ENCODE data around the gene WDR62. TPM values are rescaled to one million over a fixed set of nuclear protein-coding genes. Genes with fewer than 3 reads are reported as not detected.
A peak's percentile ranks its signal among the peaks of the same experiment; 100 is the strongest.
"Not testable (repeated sequence)": the region's sequence is repeated elsewhere in the genome, so short reads cannot be mapped to it uniquely, and the experiment has no call there.

The WDR62 gene
- total RNA-seq, 1 donor from 2014 or later, result 12.5 TPM

GRCh38 chr19:36031308-36031707 lies 23.4 kb upstream of the WDR62 start:
- Mint-ChIP-seq H3K27ac (no peak overlapping the region), H3K4me3 (peak overlapping the region; percentile 58), H3K27me3 (no peaks in the 10 kb centered on the region), H3K9me3 (no peaks in the 10 kb centered on the region), H3K36me3 (no peaks in the 10 kb centered on the region), H3K4me1 (ENCODE audit: unreplicated experiment) (peaks cover 10% of the 10 kb centered on the region)
- no peak for TF ChIP-seq CTCF (conservative IDR thresholded peaks at IDR 0.05)
- no peak for DNase-seq (ENCODE audit: extremely low spot score, unreplicated experiment)

- Mint-ChIP-seq H3K4me1 (ENCODE audit: unreplicated experiment) (peaks cover 10% of the 10 kb centered on the region), H3K27ac (peak within 1 kb of the TSS; percentile 37), H3K9me3 (no peaks in the 10 kb centered on the region), H3K36me3 (no peaks in the 10 kb centered on the region), H3K4me3 (peak within 1 kb of the TSS; percentile 86), H3K27me3 (no peaks in the 10 kb centered on the region)
- TF ChIP-seq CTCF (conservative IDR thresholded peaks at IDR 0.05), result peak; percentile 54
- DNase-seq (ENCODE audit: extremely low spot score, unreplicated experiment), result peak; percentile 84
Measured at GRCh38 chr19:36032251-36033104, 22.2 kb upstream of the WDR62 start, which contains the start of gene CLIP3. Gene CLIP3, minus strand, starts transcription at chr19:36032873. Its CDS starts 516 bp downstream, at chr19:36032357.

- Mint-ChIP-seq H3K4me1 (ENCODE audit: unreplicated experiment) (peaks cover 10% of the 10 kb centered on the region), H3K36me3 (peaks cover 4% of the 10 kb centered on the region), H3K27me3 (no peaks in the 10 kb centered on the region), H3K9me3 (no peaks in the 10 kb centered on the region), H3K27ac (no peak overlapping the region), H3K4me3 (no peak overlapping the region)
- no peak for TF ChIP-seq CTCF (conservative IDR thresholded peaks at IDR 0.05)
- no peak for DNase-seq (ENCODE audit: extremely low spot score, unreplicated experiment)
Measured at GRCh38 chr19:36040495-36040894, 14.2 kb upstream of the WDR62 start.

GRCh38 chr19:36041092-36041491 lies 13.6 kb upstream of the WDR62 start:
- not testable (repeated sequence) for H3K9me3 Mint-ChIP-seq; H3K27me3 Mint-ChIP-seq; H3K4me3 Mint-ChIP-seq; H3K36me3 Mint-ChIP-seq; DNase-seq (ENCODE audit: extremely low spot score, unreplicated experiment); H3K4me1 Mint-ChIP-seq (ENCODE audit: unreplicated experiment)
- H3K27ac Mint-ChIP-seq, result peak overlapping the region; percentile 70

- H3K4me1 Mint-ChIP-seq (ENCODE audit: unreplicated experiment), result peaks cover 10% of the 10 kb centered on the region
- no peaks in the 10 kb centered on the region for H3K27me3 Mint-ChIP-seq
- peak overlapping the region; percentile 70 for H3K27ac Mint-ChIP-seq
- TF ChIP-seq CTCF (conservative IDR thresholded peaks at IDR 0.05), result no peak
- peaks cover 4% of the 10 kb centered on the region for H3K36me3 Mint-ChIP-seq
- no peaks in the 10 kb centered on the region for H3K9me3 Mint-ChIP-seq
- no peak for DNase-seq (ENCODE audit: extremely low spot score, unreplicated experiment)
- H3K4me3 Mint-ChIP-seq, result no peak overlapping the region
Measured at GRCh38 chr19:36041831-36042230, 12.9 kb upstream of the WDR62 start.

GRCh38 chr19:36043952-36044351 lies 10.7 kb upstream of the WDR62 start:
- no peaks in the 10 kb centered on the region for H3K9me3 Mint-ChIP-seq
- H3K27ac Mint-ChIP-seq, result no peak overlapping the region
- no peaks in the 10 kb centered on the region for H3K27me3 Mint-ChIP-seq
- DNase-seq (ENCODE audit: extremely low spot score, unreplicated experiment), result no peak
- no peak overlapping the region for H3K4me3 Mint-ChIP-seq
- peaks cover 4% of the 10 kb centered on the region for H3K36me3 Mint-ChIP-seq
- peaks cover 10% of the 10 kb centered on the region for H3K4me1 Mint-ChIP-seq (ENCODE audit: unreplicated experiment)
- no peak for TF ChIP-seq CTCF (conservative IDR thresholded peaks at IDR 0.05)

Measured in type B pancreatic cell (in vitro differentiated cells).